ENCODE measurements around the gene SIRPD. TPM values are rescaled to one million over a fixed set of nuclear protein-coding genes. Genes with fewer than 3 reads are reported as not detected.

SIRPD gene
- polyA plus RNA-seq, 1 donor from 2014 or later, result not detected

GRCh38 chr20:1496930-1497329, 60.6 kb downstream of the SIRPD start:
- H3K27ac ChIP-seq (ENCODE audit: low read length), result no peak overlapping the region
- no peaks in the 10 kb centered on the region for H3K9me2 ChIP-seq (ENCODE audit: insufficient read depth, low read length)
- no peaks in the 10 kb centered on the region for H3K36me3 ChIP-seq (ENCODE audit: insufficient read depth, low read length)

DNA sequence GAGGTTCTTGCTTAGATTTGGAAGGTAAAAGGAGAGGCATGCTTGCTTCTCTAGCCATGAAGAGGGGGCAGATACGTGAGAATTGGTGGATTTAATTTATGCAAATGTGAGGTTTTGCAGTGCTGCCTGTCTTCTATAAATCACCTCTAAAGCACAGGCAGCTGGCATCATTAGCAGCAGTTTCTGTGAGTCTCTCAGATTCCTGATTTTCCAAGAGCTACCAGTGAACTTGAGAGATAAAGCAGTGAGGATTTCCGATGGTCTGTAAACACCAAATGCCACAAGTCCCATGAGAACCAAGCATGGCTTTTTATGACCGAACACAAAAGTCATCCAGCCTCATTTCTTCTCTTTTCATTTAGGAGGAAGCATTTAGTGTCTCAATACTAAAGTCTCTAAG, 63.1 kb downstream of the SIRPD start:
- Histone ChIP-seq H2AFZ (ENCODE audit: low read depth, low read length) (no peak overlapping the region), H4K20me1 (ENCODE audit: insufficient read depth) (no peaks in the 10 kb centered on the region), H3F3A (ENCODE audit: insufficient read depth, low read length, poor library complexity, severe bottlenecking) (no peaks in the 10 kb centered on the region), H3K4me2 (ENCODE audit: low read length) (no peak overlapping the region), H3K9ac (ENCODE audit: low read length) (no peak overlapping the region), H3K79me2 (replicated peaks; ENCODE audit: insufficient read depth, low read length) (no peaks in the 10 kb centered on the region), H3K27ac (ENCODE audit: low read length) (no peak overlapping the region), H3K27me3 (ENCODE audit: insufficient read depth, low read depth, low read length) (no peaks in the 10 kb centered on the region), H3K36me3 (ENCODE audit: insufficient read depth, low read length) (no peaks in the 10 kb centered on the region), H3K9me2 (ENCODE audit: insufficient read depth, low read length) (no peaks in the 10 kb centered on the region), H3K9me3 (ENCODE audit: low read length) (no peaks in the 10 kb centered on the region), H3K4me3 (ENCODE audit: low read length) (no peak overlapping the region)
- TF ChIP-seq RAD21 (conservative IDR thresholded peaks at IDR 0.05) (no peak), TAF1 (IDR thresholded peaks at IDR 0.05; ENCODE audit: low read depth) (no peak), EP300 (conservative IDR thresholded peaks at IDR 0.05; ENCODE audit: poor library complexity, severe bottlenecking) (no peak), MXI1 (conservative IDR thresholded peaks at IDR 0.05; ENCODE audit: poor library complexity, severe bottlenecking) (no peak), POLR2AphosphoS5 (IDR thresholded peaks at IDR 0.05) (no peak), REST (IDR thresholded peaks at IDR 0.05; ENCODE audit: borderline replicate concordance) (no peak), SMC3 (conservative IDR thresholded peaks at IDR 0.05; ENCODE audit: poor library complexity) (no peak)
- TF ChIP-seq, protein P1, sequence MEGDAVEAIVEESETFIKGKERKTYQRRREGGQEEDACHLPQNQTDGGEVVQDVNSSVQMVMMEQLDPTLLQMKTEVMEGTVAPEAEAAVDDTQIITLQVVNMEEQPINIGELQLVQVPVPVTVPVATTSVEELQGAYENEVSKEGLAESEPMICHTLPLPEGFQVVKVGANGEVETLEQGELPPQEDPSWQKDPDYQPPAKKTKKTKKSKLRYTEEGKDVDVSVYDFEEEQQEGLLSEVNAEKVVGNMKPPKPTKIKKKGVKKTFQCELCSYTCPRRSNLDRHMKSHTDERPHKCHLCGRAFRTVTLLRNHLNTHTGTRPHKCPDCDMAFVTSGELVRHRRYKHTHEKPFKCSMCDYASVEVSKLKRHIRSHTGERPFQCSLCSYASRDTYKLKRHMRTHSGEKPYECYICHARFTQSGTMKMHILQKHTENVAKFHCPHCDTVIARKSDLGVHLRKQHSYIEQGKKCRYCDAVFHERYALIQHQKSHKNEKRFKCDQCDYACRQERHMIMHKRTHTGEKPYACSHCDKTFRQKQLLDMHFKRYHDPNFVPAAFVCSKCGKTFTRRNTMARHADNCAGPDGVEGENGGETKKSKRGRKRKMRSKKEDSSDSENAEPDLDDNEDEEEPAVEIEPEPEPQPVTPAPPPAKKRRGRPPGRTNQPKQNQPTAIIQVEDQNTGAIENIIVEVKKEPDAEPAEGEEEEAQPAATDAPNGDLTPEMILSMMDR (IDR thresholded peaks at IDR 0.05; ENCODE audit: poor library complexity, severe bottlenecking), result no peak

More at GRCh38 chr20:1496930-1497329, 60.6 kb downstream of the SIRPD start:
- TF ChIP-seq EZH2 (IDR thresholded peaks at IDR 0.05; ENCODE audit: borderline replicate concordance, insufficient read depth, low read length, poor library complexity, severe bottlenecking) (no peak), TAF1 (IDR thresholded peaks at IDR 0.05; ENCODE audit: low read depth) (no peak), POLR2AphosphoS5 (IDR thresholded peaks at IDR 0.05) (no peak), SMC3 (conservative IDR thresholded peaks at IDR 0.05; ENCODE audit: poor library complexity) (no peak), MXI1 (conservative IDR thresholded peaks at IDR 0.05; ENCODE audit: poor library complexity, severe bottlenecking) (no peak), EP300 (conservative IDR thresholded peaks at IDR 0.05; ENCODE audit: poor library complexity, severe bottlenecking) (no peak), REST (IDR thresholded peaks at IDR 0.05; ENCODE audit: borderline replicate concordance) (no peak), RAD21 (conservative IDR thresholded peaks at IDR 0.05) (no peak)
- TF ChIP-seq, protein P1 (IDR thresholded peaks at IDR 0.05; ENCODE audit: poor library complexity, severe bottlenecking), result no peak
- no peak overlapping the region for H3K4me2 ChIP-seq (ENCODE audit: low read length)
- H3F3A ChIP-seq (ENCODE audit: insufficient read depth, low read length, poor library complexity, severe bottlenecking), result no peaks in the 10 kb centered on the region
- no peak overlapping the region for H3K4me3 ChIP-seq (ENCODE audit: low read length)
- no peaks in the 10 kb centered on the region for H3K9me3 ChIP-seq (ENCODE audit: low read length)
- no peaks in the 10 kb centered on the region for H3K79me2 ChIP-seq (replicated peaks; ENCODE audit: insufficient read depth, low read length)
- no peaks in the 10 kb centered on the region for H4K20me1 ChIP-seq (ENCODE audit: insufficient read depth)
- H2AFZ ChIP-seq (ENCODE audit: low read depth, low read length), result no peak overlapping the region
- H3K9ac ChIP-seq (ENCODE audit: low read length), result no peak overlapping the region
- H3K27me3 ChIP-seq (ENCODE audit: insufficient read depth, low read depth, low read length), result no peaks in the 10 kb centered on the region

Measured in neural cell (in vitro differentiated cells).